Psoas muscle (tissue), 8 donors: Measurements from ENCODE around the gene DNAJC15. TPM values are rescaled to one million over a fixed set of nuclear protein-coding genes. Genes with fewer than 3 reads are reported as not detected.

Experiments
- ATAC-seq, 4 donors: fragments of 200-7000 bp; cut with Tn5 transposase; one replicate each; pipeline ENCODE4 v1.9.1; 2020; ENCODE audit warnings: moderate library complexity in 3 of 4, mild to moderate bottlenecking in 2 of 4
- DNase-seq, 2 donors: peaks; one replicate each; pipeline ENCODE4 v3.0.0-alpha.2; 2020
- H3K27ac ChIP-seq: fragments of 200-600 bp; one replicate; pipeline ENCODE4 v1.8.0; 2022
- H3K27me3 ChIP-seq, 3 donors: fragments of 200-600 bp in 1 of 3; one replicate each; pipeline versions ENCODE4 v1.6.1 to v1.8.0; 2013 to 2022; ENCODE audit warnings: low read length in 2 of 3, mild to moderate bottlenecking in 2 of 3, moderate library complexity in 1 of 3; ENCODE audit not compliant: insufficient read depth in 3 of 3
- H3K36me3 ChIP-seq, 2 donors: fragments of 200-600 bp in 1 of 2; one replicate each; pipeline versions ENCODE4 v1.6.1 to v1.8.0; 2013 to 2022; ENCODE audit warnings: low read depth in 1 of 2, mild to moderate bottlenecking in 1 of 2, moderate library complexity in 1 of 2; ENCODE audit not compliant: insufficient read depth in 1 of 2
- H3K4me1 ChIP-seq: fragments of 200-600 bp; one replicate; pipeline ENCODE4 v1.8.0; 2022
- H3K4me3 ChIP-seq: fragments of 200-600 bp; one replicate; pipeline ENCODE4 v1.8.0; 2022; ENCODE audit warnings: mild to moderate bottlenecking
- H3K9me3 ChIP-seq: fragments of 200-600 bp; one replicate; pipeline ENCODE4 v1.8.0; 2022
- CTCF ChIP-seq: fragments of 200-600 bp; IDR thresholded peaks from one replicate; pipeline ENCODE4 v1.8.0; 2022; ENCODE audit warnings: antibody characterized with exemption
- WGBS, 3 donors: extraction: QIAGEN DNeasy Blood & Tissue Kit; methylation state at CpG; one replicate each; pipeline versions ENCODE4 v1.1.6 to v1.1.7; 2013; 5-methylcytosine and 5-hydroxymethylcytosine counted together
- intact Hi-C, 2 donors: fragments of 100-400 bp; cut with DNase I; formaldehyde crosslinking; loops; one replicate each; pipeline versions ENCODE4 v1.11.0 to v1.14.2; 2022
- polyA plus RNA-seq, 3 donors: library from polyadenylated mRNA; stranded (reverse); fragments of 200-250 nt; gene quantifications; one replicate each; pipeline ENCODE4 v1.2.3, GENCODE V29; 2013
- total RNA-seq, 4 donors: library from RNA; stranded (reverse); fragmentation: NEBNext Ultra II Directional in 2 of 4; extraction: Animal tissue kit (Norgen Biotek cat#: 25700) in 2 of 4; gene quantifications; one replicate each; pipeline versions ENCODE4 v1.2.1 to v1.2.4, GENCODE V29; 2021 to 2023
- donor health status: healthy with polysubstance abuse.
- donor health status: DM: no; HTN: no; CAD: no; lungs with moderate emphysema.
- donor health status: Bipolar disorder and iron deficiency.
- donor health status: healthy.
- donor health status: DM: yes; HTN: yes; CAD: no.
- donor health status: DM: no; HTN: no; CAD: no.
- donor health status: DM: no; HTN: no; CAD: no.
- donor health status: DM: yes; HTN: yes; CAD: no.

Gene DNAJC15
- total and polyA plus RNA-seq, 7 donors: 9.4 to 22.4 (median 13.6) TPM

GRCh38 chr13:43030548-43030947 is 7.2 kb downstream of the DNAJC15 start:
- ATAC-seq (no peak), DNase-seq (no peak)
- no peak overlapping the region for H3K27ac ChIP-seq
- no peaks in the 10 kb centered on the region for H3K4me1 ChIP-seq
- H3K9me3 ChIP-seq: no peaks in the 10 kb centered on the region
- no peak for TF ChIP-seq CTCF
- no peaks in the 10 kb centered on the region for H3K27me3 ChIP-seq
- H3K4me3 ChIP-seq: no peak overlapping the region
- H3K36me3 ChIP-seq: peaks cover 0 to 11% of the 10 kb centered on the region in 2 donors
- WGBS, 3 donors: 90 to 96% (median 93%) methylated on average over 4 of the region's 4 CpGs
- intact Hi-C loops: no loop called here

GRCh38 chr13:43031881-43032280 is 8.5 kb downstream of the DNAJC15 start:
- TF ChIP-seq CTCF: no peak
- WGBS, 3 donors: 91 to 99% (median 95%) methylated on average over 4 of the region's 4 CpGs
- no peaks in the 10 kb centered on the region for H3K27me3 ChIP-seq
- ATAC-seq: no peak
- no peak for DNase-seq
- intact Hi-C loops: no loop called here
- H3K9me3 ChIP-seq: no peaks in the 10 kb centered on the region
- no peak overlapping the region for H3K4me3 ChIP-seq
- H3K36me3 ChIP-seq: peaks cover 0 to 11% of the 10 kb centered on the region in 2 donors
- peaks cover under 1% of the 10 kb centered on the region for H3K4me1 ChIP-seq
- no peak overlapping the region for H3K27ac ChIP-seq

GRCh38 chr13:43033038-43033437 is 9.7 kb downstream of the DNAJC15 start:
- peaks cover 3% of the 10 kb centered on the region for H3K4me1 ChIP-seq
- intact Hi-C loops: no loop called here

DNA sequence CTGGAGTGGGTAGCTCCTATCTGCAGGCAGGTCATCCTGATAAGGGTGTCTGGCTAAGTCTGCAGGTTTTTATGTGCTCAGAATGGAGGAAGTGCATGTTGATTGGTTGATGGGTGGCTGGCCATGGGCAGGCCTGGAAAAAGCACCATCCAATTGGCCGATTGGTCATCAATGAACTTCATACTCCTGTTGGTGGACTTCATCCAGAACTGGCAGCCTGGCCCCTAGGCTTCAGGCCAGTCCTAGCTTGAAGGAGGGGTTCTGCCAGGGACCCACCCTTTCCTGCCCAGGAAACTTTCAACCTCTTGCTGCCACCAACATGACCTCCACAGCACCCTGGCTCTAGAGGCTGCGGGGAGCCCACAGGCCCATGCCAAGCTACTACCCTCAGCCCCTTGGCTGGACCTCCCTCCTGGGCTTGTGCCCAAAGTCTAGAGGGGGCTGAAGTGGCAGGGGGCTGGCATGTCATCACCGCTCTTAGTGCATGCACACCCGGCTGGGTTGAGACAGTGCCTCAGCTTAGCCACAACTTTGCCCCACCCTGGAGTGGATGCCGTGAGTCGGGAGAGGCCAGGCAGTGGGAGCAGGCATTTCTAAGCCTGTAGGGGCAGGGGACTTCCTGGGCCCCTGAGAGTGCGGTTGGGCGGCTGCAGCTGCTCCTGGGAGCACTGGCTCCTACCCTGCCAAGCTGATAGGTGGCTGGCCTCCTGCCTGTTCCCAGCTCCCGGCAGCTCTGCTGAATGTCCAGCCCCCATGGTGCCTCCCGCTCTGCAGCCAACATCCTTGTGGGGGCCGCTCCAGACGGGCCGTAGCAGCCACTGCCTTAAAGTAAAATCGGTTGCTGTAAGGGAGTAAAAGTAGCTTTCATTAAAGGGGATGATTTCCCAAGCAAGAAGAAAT is 13.2 kb downstream of the DNAJC15 start:
- no peaks in the 10 kb centered on the region for H3K27me3 ChIP-seq
- no peak for TF ChIP-seq CTCF
- no peak overlapping the region for H3K4me3 ChIP-seq
- WGBS, 3 donors: 60 to 78% (median 60%) methylated on average over 14 of the region's 14 CpGs
- H3K36me3 ChIP-seq: no peaks in the 10 kb centered on the region
- peaks cover 3% of the 10 kb centered on the region for H3K4me1 ChIP-seq
- H3K27ac ChIP-seq: no peak overlapping the region
- H3K9me3 ChIP-seq: no peaks in the 10 kb centered on the region
- intact Hi-C loops: no loop called here
- DNase-seq: no peak
- peak in 2 of 4 donors; percentile 38 to 58 for ATAC-seq

More at GRCh38 chr13:43033038-43033437, 9.7 kb downstream of the DNAJC15 start:
- peaks cover 0 to 5% of the 10 kb centered on the region in 2 donors for H3K36me3 ChIP-seq
- DNase-seq (no peak), ATAC-seq (no peak)
- no peak overlapping the region for H3K27ac ChIP-seq
- no peaks in the 10 kb centered on the region for H3K9me3 ChIP-seq
- no peak for TF ChIP-seq CTCF
- no peak overlapping the region for H3K4me3 ChIP-seq
- WGBS, 3 donors: 98 to 99% (median 99%) methylated on average over 3 of the region's 3 CpGs
- H3K27me3 ChIP-seq: no peaks in the 10 kb centered on the region
